RPMI7951 (cell line): Measurements from ENCODE around the gene TNFRSF14. TPM values are rescaled to one million over a fixed set of nuclear protein-coding genes. Genes with fewer than 3 reads are reported as not detected.

Experiments
- total RNA-seq: library from RNA; depleted of rRNA; stranded (reverse); fragments of >200 nt; shearing (Covaris generic); gene quantifications from 2 replicates; pipeline ENCODE4 v1.2.3, GENCODE V29; 2014; rRNA removed

TNFRSF14 gene
- total RNA-seq, 1 experiment from 2014 or later, result 26.8 TPM

Other genes starting within 250 kb of the TNFRSF14 start
- 7.1 and 8.3 TPM in 2 replicates for gene MORN1, start 164.8 kb upstream of the TNFRSF14 start, total RNA-seq
- 99.8 and 113 TPM in 2 replicates for gene RER1, start 164.5 kb upstream of the TNFRSF14 start, total RNA-seq
- 23.3 and 27.9 TPM in 2 replicates for gene PEX10, start 143.8 kb upstream of the TNFRSF14 start, total RNA-seq
- gene PLCH2, start 80.1 kb upstream of the TNFRSF14 start, total RNA-seq, result 0.12 and 0.29 TPM in 2 replicates
- gene PANK4, start 29.8 kb upstream of the TNFRSF14 start, total RNA-seq, result 15.0 and 17.6 TPM in 2 replicates
- gene HES5, start 26.1 kb upstream of the TNFRSF14 start, total RNA-seq, result not detected in 2 replicates
- gene PRXL2B, start 30.4 kb downstream of the TNFRSF14 start, total RNA-seq, result 21.5 and 26.1 TPM in 2 replicates
- gene MMEL1, start 76.6 kb downstream of the TNFRSF14 start, total RNA-seq, result 2.8 TPM in 1 of 2 replicates, not detected in the other
- under 0.01 and 0.12 TPM in 2 replicates for gene TTC34, start 245.3 kb downstream of the TNFRSF14 start, total RNA-seq